ENCODE data around the gene PLXDC1.
"Not testable (repeated sequence)": the region's sequence is repeated elsewhere in the genome, so short reads cannot be mapped to it uniquely, and the experiment has no call there.

The PLXDC1 gene

GRCh38 chr17:39027455-39028035, 123.9 kb downstream of the PLXDC1 start:
- Histone ChIP-seq H3K27me3 (ENCODE audit: insufficient read depth, poor library complexity, severe bottlenecking) (peaks cover 16% of the 10 kb centered on the region), H3K4me3 (replicated peaks; ENCODE audit: insufficient read depth, low read length) (no peak overlapping the region), H3K27ac (replicated peaks) (no peak overlapping the region)
- no peak for DNase-seq (ENCODE audit: low read depth in 1 of 2, low spot score in 1 of 2)
- TF ChIP-seq GABPA (IDR thresholded peaks at IDR 0.05; ENCODE audit: low read depth) (no peak), SPI1 (IDR thresholded peaks at IDR 0.05; ENCODE audit: borderline replicate concordance, low read depth) (no peak), REST (IDR thresholded peaks at IDR 0.05; ENCODE audit: insufficient replicate concordance, low read depth) (no peak), CTCF (IDR thresholded peaks at IDR 0.05; ENCODE audit: insufficient read depth, low read length) (no peak), POLR2AphosphoS5 (IDR thresholded peaks at IDR 0.05; ENCODE audit: low read depth) (no peak)

GRCh38 chr17:39026980-39027451, 124.4 kb downstream of the PLXDC1 start:
- Histone ChIP-seq H3K27me3 (ENCODE audit: insufficient read depth, poor library complexity, severe bottlenecking) (peaks cover 16% of the 10 kb centered on the region), H3K4me3 (replicated peaks; ENCODE audit: insufficient read depth, low read length) (no peak overlapping the region; the same call in 1 of the 2 replicates), H3K27ac (replicated peaks) (no peak overlapping the region)
- TF ChIP-seq SPI1 (IDR thresholded peaks at IDR 0.05; ENCODE audit: borderline replicate concordance, low read depth): no peak
- TF ChIP-seq POLR2AphosphoS5 (IDR thresholded peaks at IDR 0.05; ENCODE audit: low read depth): no peak
- no peak for TF ChIP-seq GABPA (IDR thresholded peaks at IDR 0.05; ENCODE audit: low read depth)
- no peak for TF ChIP-seq REST (IDR thresholded peaks at IDR 0.05; ENCODE audit: insufficient replicate concordance, low read depth)
- TF ChIP-seq CTCF (IDR thresholded peaks at IDR 0.05; ENCODE audit: insufficient read depth, low read length): no peak
- no peak for DNase-seq (ENCODE audit: low read depth in 1 of 2, low spot score in 1 of 2)

GRCh38 chr17:39026346-39026745, 125.1 kb downstream of the PLXDC1 start:
- not testable (repeated sequence) for H3K4me3 ChIP-seq (replicated peaks; ENCODE audit: insufficient read depth, low read length); H3K27ac ChIP-seq (replicated peaks); DNase-seq (ENCODE audit: low read depth in 1 of 2, low spot score in 1 of 2)
- H3K27me3 ChIP-seq (ENCODE audit: insufficient read depth, poor library complexity, severe bottlenecking): peaks cover 16% of the 10 kb centered on the region

GRCh38 chr17:39022924-39023323, 128.5 kb downstream of the PLXDC1 start:
- H3K4me3 ChIP-seq (replicated peaks; ENCODE audit: insufficient read depth, low read length): no peak overlapping the region
- H3K27ac ChIP-seq (replicated peaks): no peak overlapping the region
- DNase-seq (ENCODE audit: low read depth in 1 of 2, low spot score in 1 of 2): no peak
- H3K27me3 ChIP-seq (ENCODE audit: insufficient read depth, poor library complexity, severe bottlenecking): peaks cover 16% of the 10 kb centered on the region
- TF ChIP-seq GABPA (IDR thresholded peaks at IDR 0.05; ENCODE audit: low read depth) (no peak), POLR2AphosphoS5 (IDR thresholded peaks at IDR 0.05; ENCODE audit: low read depth) (no peak), SPI1 (IDR thresholded peaks at IDR 0.05; ENCODE audit: borderline replicate concordance, low read depth) (no peak), REST (IDR thresholded peaks at IDR 0.05; ENCODE audit: insufficient replicate concordance, low read depth) (no peak), CTCF (IDR thresholded peaks at IDR 0.05; ENCODE audit: insufficient read depth, low read length) (no peak)

GRCh38 chr17:39020037-39020436, 131.4 kb downstream of the PLXDC1 start:
- not testable (repeated sequence) for DNase-seq (ENCODE audit: low read depth in 1 of 2, low spot score in 1 of 2); H3K4me3 ChIP-seq (replicated peaks; ENCODE audit: insufficient read depth, low read length); H3K27me3 ChIP-seq (ENCODE audit: insufficient read depth, poor library complexity, severe bottlenecking); H3K27ac ChIP-seq (replicated peaks)
